Stimulated activated CD4-positive, alpha-beta T cell treated with anti-CD3 and anti-CD28 coated beads, Interleukin-12 subunit alpha, Interleukin-12 subunit beta, amount 100 ng/mL, for 24 hours (primary cell): ENCODE data around the gene ESYT2.
A peak's percentile ranks its signal among the peaks of the same experiment; 100 is the strongest.
"Not testable (repeated sequence)": the region's sequence is repeated elsewhere in the genome, so short reads cannot be mapped to it uniquely, and the experiment has no call there.

Experiments used
- DNase-seq, 2 experiments: peaks; one replicate each; pipeline ENCODE4 v3.0.0-alpha.2; 2020; ENCODE audit warnings: low read depth in 2 of 2

The ESYT2 gene

GRCh38 chr7:158724658-158725505 lies 104.4 kb downstream of the ESYT2 start:
- DNase-seq, result no peak

GRCh38 chr7:158723714-158724385 lies 105.5 kb downstream of the ESYT2 start:
- DNase-seq, result no peak

- DNase-seq, result no peak
These were observed 106.0 kb downstream of the ESYT2 start for GRCh38 chr7:158723266-158723665.

- no peak for DNase-seq
These were observed 106.6 kb downstream of the ESYT2 start for GRCh38 chr7:158722574-158723237.

- no peak for DNase-seq
These were observed 109.2 kb downstream of the ESYT2 start for GRCh38 chr7:158720112-158720511.

- no peak for DNase-seq
These were observed 112.5 kb downstream of the ESYT2 start for GRCh38 chr7:158716802-158717201.

- DNase-seq, result no peak
These were observed 118.6 kb downstream of the ESYT2 start for GRCh38 chr7:158710651-158711102.

GRCh38 chr7:158707610-158708009 lies 121.7 kb downstream of the ESYT2 start:
- DNase-seq, result no peak

GRCh38 chr7:158706710-158707590 lies 122.4 kb downstream of the ESYT2 start:
- DNase-seq, result no peak

- DNase-seq, result no peak
These were observed 123.0 kb downstream of the ESYT2 start for GRCh38 chr7:158706273-158706704.

GRCh38 chr7:158705234-158705850 lies 124.0 kb downstream of the ESYT2 start:
- DNase-seq, result no peak

- DNase-seq, result peak; percentile 95 to 97
These were observed 124.6 kb downstream of the ESYT2 start, which contains the start of gene NCAPG2 for GRCh38 chr7:158704524-158705233. TSS of gene NCAPG2 (minus strand) at chr7:158704804. CDS start at chr7:158701899, 2,905 bp downstream.

- DNase-seq, result not testable (repeated sequence)
These were observed 125.4 kb downstream of the ESYT2 start for GRCh38 chr7:158703679-158704523.

GRCh38 chr7:158702944-158703343 lies 126.4 kb downstream of the ESYT2 start:
- DNase-seq, result no peak

GRCh38 chr7:158702196-158702595 lies 127.1 kb downstream of the ESYT2 start:
- no peak for DNase-seq

GRCh38 chr7:158700008-158700407 lies 129.3 kb downstream of the ESYT2 start:
- DNase-seq, result no peak

GRCh38 chr7:158699341-158699740 lies 130.0 kb downstream of the ESYT2 start:
- no peak for DNase-seq

- DNase-seq, result no peak
These were observed 130.6 kb downstream of the ESYT2 start for GRCh38 chr7:158698657-158699195.

GRCh38 chr7:158697597-158697996 lies 131.7 kb downstream of the ESYT2 start:
- not testable (repeated sequence) for DNase-seq
